ENCODE measurements around the gene C4orf36.

C4orf36 gene

DNA sequence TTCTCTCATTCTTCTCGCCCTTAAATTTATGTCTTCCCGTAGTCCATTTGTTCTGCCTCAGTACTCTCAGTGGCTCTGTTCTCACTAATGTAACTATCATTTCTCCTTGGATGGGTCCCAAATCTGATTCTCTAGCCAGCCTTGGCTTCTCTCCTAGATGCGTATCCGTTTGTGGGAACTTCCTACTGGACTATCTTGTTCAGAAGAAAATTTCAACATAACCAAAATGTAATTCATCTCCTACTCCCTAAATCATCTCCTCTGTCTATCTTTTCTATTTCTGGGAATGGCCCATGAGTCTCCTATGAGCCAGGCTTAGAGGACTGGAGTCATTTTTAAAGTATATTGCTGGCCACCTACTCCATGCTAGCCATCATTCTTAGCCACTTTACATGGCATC is 4.4 kb upstream of the C4orf36 start:
- TF ChIP-seq CTCF (IDR thresholded peaks at IDR 0.05; ENCODE audit: low read depth, low read length, missing control alignments): no peak
- DNase-seq (ENCODE audit: extremely low read depth, low read depth): no peak

GRCh38 chr4:86895692-86896488 is 3.7 kb upstream of the C4orf36 start:
- DNase-seq (ENCODE audit: extremely low read depth, low read depth): no peak
- peak; percentile 48 for TF ChIP-seq CTCF (IDR thresholded peaks at IDR 0.05; ENCODE audit: low read depth, low read length, missing control alignments)
- H3K4me3 ChIP-seq (replicated peaks; ENCODE audit: low read depth, low read length): no peak overlapping the region

More for the DNA sequence above, 4.4 kb upstream of the C4orf36 start:
- H3K4me3 ChIP-seq (replicated peaks; ENCODE audit: low read depth, low read length): no peak overlapping the region

GRCh38 chr4:86894455-86894854 is 2.2 kb upstream of the C4orf36 start:
- no peak overlapping the region for H3K4me3 ChIP-seq (replicated peaks; ENCODE audit: low read depth, low read length)
- DNase-seq (ENCODE audit: extremely low read depth, low read depth): no peak
- no peak for TF ChIP-seq CTCF (IDR thresholded peaks at IDR 0.05; ENCODE audit: low read depth, low read length, missing control alignments)

GRCh38 chr4:86893136-86893535 is 914 bp upstream of the C4orf36 start:
- TF ChIP-seq CTCF (IDR thresholded peaks at IDR 0.05; ENCODE audit: low read depth, low read length, missing control alignments): no peak
- H3K4me3 ChIP-seq (replicated peaks; ENCODE audit: low read depth, low read length): peak overlapping the region; percentile 50; the same call in 1 of the 2 replicates
- no peak for DNase-seq (ENCODE audit: extremely low read depth, low read depth)

GRCh38 chr4:86892636-86892960 is 376 bp upstream of the C4orf36 start:
- peak overlapping the region; percentile 50 for H3K4me3 ChIP-seq (replicated peaks; ENCODE audit: low read depth, low read length)
- TF ChIP-seq CTCF (IDR thresholded peaks at IDR 0.05; ENCODE audit: low read depth, low read length, missing control alignments): no peak
- DNase-seq (ENCODE audit: extremely low read depth, low read depth): no peak

DNA sequence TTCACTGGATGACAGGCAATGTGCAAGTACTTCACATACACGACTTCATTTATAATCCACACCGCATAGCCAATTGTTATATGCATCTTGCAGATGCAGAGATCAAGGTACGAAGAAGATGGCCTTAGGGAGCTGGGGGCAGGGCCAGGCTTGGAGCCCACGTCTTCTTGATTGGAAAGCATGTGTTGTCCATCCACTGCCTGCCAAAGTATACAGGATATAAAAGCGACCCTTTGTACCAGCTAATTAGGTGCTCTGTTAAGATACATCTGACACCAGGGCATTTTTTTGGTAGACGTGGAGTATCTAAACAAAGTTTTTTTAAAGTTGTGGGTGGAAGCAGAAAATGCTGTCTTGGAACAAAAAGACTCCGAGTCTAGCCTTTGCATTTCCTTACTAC is 1.4 kb downstream of the C4orf36 start:
- DNase-seq (ENCODE audit: extremely low read depth, low read depth): no peak
- no peak overlapping the region for H3K4me3 ChIP-seq (replicated peaks; ENCODE audit: low read depth, low read length)
- no peak for TF ChIP-seq CTCF (IDR thresholded peaks at IDR 0.05; ENCODE audit: low read depth, low read length, missing control alignments)

GRCh38 chr4:86879641-86880040 is 12.6 kb downstream of the C4orf36 start:
- no peak for TF ChIP-seq CTCF (IDR thresholded peaks at IDR 0.05; ENCODE audit: low read depth, low read length, missing control alignments)
- DNase-seq (ENCODE audit: extremely low read depth, low read depth): no peak
- no peak overlapping the region for H3K4me3 ChIP-seq (replicated peaks; ENCODE audit: low read depth, low read length)
